Measurements from ENCODE around the gene ZNF70.

ZNF70 gene

GRCh38 chr22:23754220-23754919 lies 3.5 kb upstream of the ZNF70 start, which contains the start of gene VPREB3:
TSS of gene VPREB3 (minus strand) at chr22:23754425. CDS start at chr22:23754363, 62 bp downstream.
- Histone ChIP-seq H3K27ac (no peak within 1 kb of the TSS), H3K4me1 (ENCODE audit: control insufficient read depth in 1 of 2, insufficient read depth in 1 of 2, low read depth in 1 of 2, low read length in 1 of 2) (peaks cover 15% of the 10 kb centered on the region in 2 experiments), H3K4me3 (ENCODE audit: low read depth in 1 of 2, low read length in 1 of 2) (no peak within 1 kb of the TSS), H3K36me3 (no peaks in the 10 kb centered on the region), H3K9me3 (no peaks in the 10 kb centered on the region), H3K27me3 (no peaks in the 10 kb centered on the region)
- TF ChIP-seq CTCF (IDR thresholded peaks at IDR 0.05): no peak

GRCh38 chr22:23753385-23753784 lies 2.5 kb upstream of the ZNF70 start:
- no peak overlapping the region for H3K4me3 ChIP-seq (ENCODE audit: low read depth in 1 of 2, low read length in 1 of 2)
- no peaks in the 10 kb centered on the region for H3K27me3 ChIP-seq
- TF ChIP-seq CTCF (IDR thresholded peaks at IDR 0.05): no peak
- peaks cover 15% of the 10 kb centered on the region in 2 experiments for H3K4me1 ChIP-seq (ENCODE audit: control insufficient read depth in 1 of 2, insufficient read depth in 1 of 2, low read depth in 1 of 2, low read length in 1 of 2)
- H3K27ac ChIP-seq: no peak overlapping the region
- no peaks in the 10 kb centered on the region for H3K36me3 ChIP-seq
- H3K9me3 ChIP-seq: no peaks in the 10 kb centered on the region

- Histone ChIP-seq H3K4me1 (ENCODE audit: control insufficient read depth in 1 of 2, insufficient read depth in 1 of 2, low read depth in 1 of 2, low read length in 1 of 2) (peaks cover 15% of the 10 kb centered on the region in 2 experiments), H3K4me3 (ENCODE audit: low read depth in 1 of 2, low read length in 1 of 2) (no peak overlapping the region), H3K27ac (no peak overlapping the region)
Measured at GRCh38 chr22:23752750-23753149, 1.8 kb upstream of the ZNF70 start.

GRCh38 chr22:23752090-23752691 lies 1.3 kb upstream of the ZNF70 start:
- H3K36me3 ChIP-seq: no peaks in the 10 kb centered on the region
- no peak overlapping the region for H3K4me3 ChIP-seq (ENCODE audit: low read depth in 1 of 2, low read length in 1 of 2)
- no peaks in the 10 kb centered on the region for H3K27me3 ChIP-seq
- TF ChIP-seq CTCF (IDR thresholded peaks at IDR 0.05): no peak
- H3K27ac ChIP-seq: no peak overlapping the region
- H3K4me1 ChIP-seq (ENCODE audit: control insufficient read depth in 1 of 2, insufficient read depth in 1 of 2, low read depth in 1 of 2, low read length in 1 of 2): peaks cover 15% of the 10 kb centered on the region in 2 experiments
- H3K9me3 ChIP-seq: no peaks in the 10 kb centered on the region

More at GRCh38 chr22:23752750-23753149, 1.8 kb upstream of the ZNF70 start:
- no peaks in the 10 kb centered on the region for H3K27me3 ChIP-seq
- H3K9me3 ChIP-seq: no peaks in the 10 kb centered on the region
- no peaks in the 10 kb centered on the region for H3K36me3 ChIP-seq
- no peak for TF ChIP-seq CTCF (IDR thresholded peaks at IDR 0.05)

GRCh38 chr22:23751441-23751996 lies 607 bp upstream of the ZNF70 start:
- Histone ChIP-seq H3K36me3 (no peaks in the 10 kb centered on the region), H3K27ac (peak overlapping the region; percentile 79), H3K27me3 (no peaks in the 10 kb centered on the region), H3K9me3 (no peaks in the 10 kb centered on the region), H3K4me1 (ENCODE audit: control insufficient read depth in 1 of 2, insufficient read depth in 1 of 2, low read depth in 1 of 2, low read length in 1 of 2) (peaks cover 15% of the 10 kb centered on the region in 2 experiments), H3K4me3 (ENCODE audit: low read depth in 1 of 2, low read length in 1 of 2) (peak overlapping the region; percentile 83 to 84)
- TF ChIP-seq CTCF (IDR thresholded peaks at IDR 0.05): no peak

Data from neutrophil (primary cell).